ENCODE data around the gene SASH1.

SASH1 gene

DNA sequence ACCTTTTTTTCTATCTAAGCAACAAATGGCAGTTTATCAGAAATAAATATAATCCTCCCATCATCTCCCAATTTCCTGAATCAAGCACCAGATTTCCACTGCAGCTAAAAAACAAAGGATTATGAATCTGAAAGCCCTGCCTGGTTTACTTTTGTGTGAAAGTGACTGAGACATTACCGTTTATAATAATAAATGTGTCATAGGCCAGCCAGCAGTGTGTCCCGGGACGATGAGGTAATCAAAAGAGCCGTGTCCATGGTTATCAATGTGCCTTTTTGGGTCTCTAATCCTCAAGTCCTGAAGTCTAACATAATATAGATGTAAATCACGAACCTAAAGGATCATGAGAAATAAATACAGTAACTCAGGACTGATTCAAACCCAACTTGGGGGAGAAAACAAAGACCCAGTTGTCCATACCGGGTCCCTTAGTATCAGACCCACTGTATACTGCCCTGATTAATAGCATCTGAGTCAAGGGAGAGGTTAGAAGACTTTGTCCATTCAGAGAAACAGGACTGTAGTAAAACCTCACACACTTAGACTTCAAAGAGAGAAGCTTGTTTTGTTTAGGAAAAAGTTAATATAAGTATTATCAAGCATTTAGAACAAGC lies 149.1 kb downstream of the SASH1 start:
- no peak for DNase-seq

GRCh38 chr6:148492654-148493290 lies 150.1 kb downstream of the SASH1 start:
- no peak for DNase-seq

DNA sequence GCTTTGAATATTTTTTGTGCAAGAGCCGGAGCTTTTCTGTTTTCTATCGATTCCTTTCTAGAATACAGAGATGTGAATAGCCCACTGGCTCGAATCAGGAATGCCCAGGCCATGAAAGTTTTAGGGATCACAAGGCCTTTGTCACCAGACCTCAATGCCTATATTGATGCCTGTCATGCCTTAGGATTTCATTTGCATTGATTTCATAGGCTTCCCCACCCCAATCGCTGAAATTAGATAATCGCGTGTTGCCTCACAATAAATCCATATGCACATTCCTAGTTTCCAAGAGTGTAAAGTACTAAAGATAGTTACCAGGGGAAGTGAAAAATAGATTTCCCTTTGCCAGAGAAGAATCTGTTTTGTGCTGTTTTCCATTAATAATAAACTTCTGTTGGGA lies 150.8 kb downstream of the SASH1 start:
- peak in 3 of 56 donors; percentile 8 to 47 (median 31) for DNase-seq

- no peak for DNase-seq
Measured at GRCh38 chr6:148494226-148494625, 151.6 kb downstream of the SASH1 start.

DNA sequence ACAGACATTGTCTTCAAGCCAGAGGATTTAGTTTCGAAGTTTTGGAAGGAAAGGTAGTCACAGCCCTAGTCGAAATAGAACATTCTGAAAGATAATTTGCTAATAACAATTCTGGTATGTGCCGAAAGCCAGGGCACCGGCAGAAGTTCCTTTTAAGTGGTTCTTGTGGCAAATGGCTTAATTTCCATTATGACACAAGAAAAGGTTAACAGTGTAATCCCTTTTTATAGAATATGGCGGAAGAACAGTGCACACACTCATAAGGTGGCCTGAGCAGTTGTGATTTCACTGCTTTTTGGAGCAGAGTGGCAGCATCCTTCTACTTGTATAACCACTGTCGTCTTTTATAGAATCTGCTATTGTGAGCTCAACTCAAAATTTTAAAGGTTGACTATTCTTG lies 152.4 kb downstream of the SASH1 start:
- no peak for DNase-seq

DNA sequence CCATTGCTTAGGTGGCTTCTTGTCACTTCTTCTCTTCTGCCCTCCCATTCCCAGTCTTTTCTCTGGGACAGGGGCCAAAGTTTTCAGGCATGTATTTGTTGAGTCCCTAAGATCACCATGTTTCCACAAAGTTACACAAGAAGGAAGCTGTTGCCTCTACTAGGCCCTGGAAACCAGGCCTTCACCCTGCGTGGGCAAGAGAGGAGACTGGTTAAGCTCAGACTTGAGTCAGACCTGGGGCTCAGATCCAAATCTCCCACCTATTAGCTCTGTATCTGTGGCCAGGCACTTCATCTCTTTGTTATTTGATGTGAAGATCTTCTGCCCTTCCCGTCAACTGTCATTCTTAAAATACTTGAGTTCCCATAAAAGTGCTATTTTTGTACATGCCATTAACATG lies 154.6 kb downstream of the SASH1 start:
- DNase-seq: no peak

DNA sequence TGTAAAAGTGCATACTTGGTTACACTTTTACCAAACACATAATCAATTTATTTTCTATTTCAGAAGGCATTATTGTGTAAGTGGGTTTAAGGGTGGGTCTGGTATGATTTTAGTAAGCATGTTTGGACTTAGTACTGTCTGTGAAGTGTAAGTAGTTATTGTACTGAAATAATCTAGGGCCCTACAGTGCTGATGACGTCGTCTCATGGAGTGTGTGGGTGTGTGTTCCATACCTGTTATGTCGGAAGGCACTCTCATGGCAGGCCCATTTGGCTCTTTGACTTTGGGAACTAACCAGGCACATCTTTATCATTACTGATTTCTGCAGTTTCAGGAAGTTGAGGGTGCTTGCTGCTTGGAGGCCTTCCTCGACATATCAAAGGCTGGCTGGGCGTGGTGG lies 155.1 kb downstream of the SASH1 start:
- DNase-seq: no peak

- DNase-seq: no peak
Measured at GRCh38 chr6:148500402-148500801, 157.8 kb downstream of the SASH1 start.

- no peak for DNase-seq
Measured at GRCh38 chr6:148501178-148501590, 158.5 kb downstream of the SASH1 start.

DNA sequence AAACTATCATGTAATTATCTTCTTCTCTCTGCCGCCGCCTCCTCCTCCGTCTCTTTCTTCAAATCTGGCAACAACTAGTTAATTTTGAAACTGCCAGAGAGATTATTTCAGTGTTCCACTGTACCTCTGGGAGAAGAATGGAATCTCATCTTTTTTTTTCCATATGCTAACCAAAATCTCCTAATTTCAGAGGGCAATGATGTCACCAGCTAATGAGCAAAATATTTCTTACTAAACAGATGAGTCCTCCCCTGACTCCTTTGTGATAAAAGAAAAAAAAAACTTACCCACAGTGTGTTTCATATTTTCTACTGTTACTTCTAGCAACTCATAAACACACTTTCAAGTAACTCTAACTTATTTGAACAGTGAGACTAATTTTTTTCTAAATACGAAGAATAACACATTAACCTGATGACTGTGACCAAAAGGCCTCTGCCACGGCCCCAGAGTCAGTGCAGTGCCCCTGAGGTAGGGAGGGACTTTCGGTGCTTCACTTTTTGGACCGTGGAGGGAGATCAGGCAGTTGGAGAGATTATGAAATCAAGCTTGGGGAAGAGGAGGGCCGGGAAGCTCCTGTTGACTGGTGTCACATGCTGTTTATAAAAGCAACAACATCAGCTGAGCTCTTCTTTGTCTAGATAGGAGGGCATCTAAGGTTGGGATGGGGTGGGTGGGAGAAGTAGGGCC lies 159.6 kb downstream of the SASH1 start:
- DNase-seq: no peak

DNA sequence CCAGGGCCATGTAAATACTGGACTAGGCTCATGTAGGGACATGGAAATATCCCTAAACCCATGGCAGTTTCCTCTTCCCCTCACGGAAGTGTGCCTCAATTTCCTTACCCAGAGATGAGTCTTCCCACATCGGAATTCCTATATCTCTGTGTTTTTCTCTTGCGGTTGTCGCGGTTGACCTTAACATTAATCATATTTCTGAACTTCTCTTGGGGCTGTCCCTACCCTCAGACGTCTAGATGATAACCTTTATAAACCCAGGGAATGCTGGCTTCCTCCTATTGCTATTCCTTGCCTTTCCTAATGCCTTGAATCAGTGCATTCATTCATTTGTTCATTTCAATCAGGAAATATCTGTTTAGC lies 160.1 kb downstream of the SASH1 start:
- DNase-seq: no peak

DNA sequence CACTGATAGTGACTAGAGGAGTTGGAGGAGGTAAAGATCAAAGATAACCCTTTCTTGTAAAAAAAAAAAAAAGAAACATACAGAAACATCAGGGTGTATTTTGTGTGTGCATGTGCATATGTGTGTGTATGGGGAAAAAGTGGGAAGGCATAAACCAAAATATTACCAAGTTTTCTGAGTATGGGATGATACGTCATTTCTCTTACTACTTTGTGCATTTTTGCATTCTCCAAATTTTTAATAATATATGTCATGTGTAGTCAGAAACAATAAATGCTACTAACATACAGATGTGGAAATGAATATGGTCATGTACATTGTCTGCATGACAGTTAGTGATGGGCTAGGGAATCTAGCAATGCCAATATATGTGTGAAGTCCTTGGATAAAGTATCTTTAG lies 161.1 kb downstream of the SASH1 start:
- DNase-seq: no peak

- DNase-seq: no peak
Measured at GRCh38 chr6:148507774-148508173, 165.1 kb downstream of the SASH1 start.

DNA sequence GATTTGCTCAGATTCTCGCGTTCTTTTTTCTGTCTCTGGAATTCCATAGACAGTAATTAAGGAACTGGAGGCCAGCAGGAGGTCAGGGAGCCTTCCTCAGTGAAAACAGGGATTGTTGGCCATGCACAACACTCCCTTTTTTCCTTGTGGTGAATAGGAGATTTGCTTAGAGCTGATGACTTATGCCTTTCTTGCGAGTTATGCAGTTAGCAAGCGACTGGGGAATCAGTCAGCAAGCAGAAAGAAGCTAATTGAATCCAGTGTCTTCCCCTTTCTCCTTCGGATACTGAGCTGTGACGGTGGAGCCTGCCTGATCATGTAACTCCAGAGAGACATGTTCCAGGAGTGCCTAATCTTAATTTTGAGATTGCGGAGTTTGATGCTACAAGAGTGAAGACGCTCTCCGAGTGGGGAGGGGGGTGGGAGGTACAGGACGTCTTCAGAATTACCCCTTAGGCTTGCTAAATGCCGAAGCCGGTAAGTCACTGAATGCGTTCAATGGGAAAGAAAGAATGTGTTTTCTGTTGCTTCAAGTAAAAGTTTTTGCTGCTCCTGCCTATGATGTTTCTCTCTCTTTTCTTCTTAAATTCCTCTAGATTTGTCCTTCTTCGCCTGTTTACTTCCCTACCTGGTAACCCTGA lies 165.9 kb downstream of the SASH1 start:
- DNase-seq: peak in 8 of 56 donors; percentile 21 to 61 (median 36)

DNA sequence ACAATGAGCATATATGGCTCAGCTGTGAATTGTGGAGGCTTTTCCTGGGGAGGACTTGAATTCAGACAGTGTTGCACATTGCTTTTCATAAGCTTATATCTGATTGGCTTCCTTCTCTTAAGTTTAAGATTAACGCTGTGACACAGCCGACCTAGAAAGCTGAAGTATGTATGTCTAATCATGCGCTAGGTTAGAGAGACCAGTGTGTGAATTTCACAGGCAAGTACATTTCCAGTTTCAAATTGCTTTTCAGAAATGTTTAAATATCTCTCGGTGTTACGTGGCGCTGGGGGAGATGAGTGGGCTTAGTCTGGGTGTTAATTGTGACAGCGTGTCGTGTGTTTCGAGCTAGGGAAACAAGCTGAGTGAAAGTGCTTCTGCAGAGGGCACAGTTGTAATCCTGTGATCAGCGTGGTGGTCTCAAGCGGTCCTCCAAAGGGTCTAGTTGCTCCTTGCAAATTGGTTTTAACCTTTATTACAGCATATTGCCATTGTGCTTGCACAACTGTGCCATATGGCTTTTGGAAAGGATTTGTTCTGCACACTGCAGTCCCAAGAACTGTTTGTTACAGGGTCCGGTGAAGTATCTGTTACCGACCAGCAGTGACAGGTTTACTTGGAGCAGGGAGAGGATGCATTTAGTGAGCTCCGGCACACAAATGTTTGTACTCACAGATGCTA lies 166.6 kb downstream of the SASH1 start:
- peak in 7 of 56 donors; percentile 42 to 69 (median 60) for DNase-seq

- peak in 16 of 56 donors; percentile 17 to 69 (median 50) for DNase-seq
Measured at GRCh38 chr6:148509800-148510581, 167.4 kb downstream of the SASH1 start.

GRCh38 chr6:148513145-148514071 lies 170.8 kb downstream of the SASH1 start:
- DNase-seq: peak in 10 of 56 donors; percentile 24 to 68 (median 34)

GRCh38 chr6:148514091-148514845 lies 171.6 kb downstream of the SASH1 start:
- DNase-seq: no peak

DNA sequence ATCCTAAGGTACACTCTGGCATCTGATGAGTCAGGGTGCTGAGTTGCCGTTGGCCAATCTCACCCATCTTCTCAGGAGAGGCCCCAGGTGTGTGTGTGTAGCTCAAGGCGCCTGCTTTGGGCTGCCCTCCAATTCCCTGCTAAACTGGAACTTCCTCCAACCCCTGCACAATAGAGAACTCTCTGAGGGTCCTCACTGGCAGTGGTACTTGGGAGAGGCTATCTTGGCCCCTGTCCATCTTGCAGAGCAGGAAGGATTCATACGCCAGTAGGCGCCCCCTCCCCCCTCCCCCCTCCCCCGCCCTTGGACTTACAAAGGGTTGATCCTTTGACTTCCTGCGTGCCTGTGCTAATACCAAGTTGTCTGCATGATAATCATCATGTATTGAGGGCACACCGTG lies 173.6 kb downstream of the SASH1 start:
- no peak for DNase-seq
